ENCODE measurements around the gene ANK3.

Gene ANK3

GRCh38 chr10:60353519-60354258, 36.0 kb downstream of the ANK3 start:
- POLR2A ChIA-PET: no interaction called here
- no peak for DNase-seq (ENCODE audit: low read depth, low spot score)
- no peak for TF ChIP-seq CTCF (IDR thresholded peaks at IDR 0.05; ENCODE audit: insufficient read depth, low read length, missing control alignments)
- CTCF ChIA-PET: no interaction called here
- no peak overlapping the region for H3K4me3 ChIP-seq (ENCODE audit: low read depth, low read length)

GRCh38 chr10:60352105-60352504, 37.6 kb downstream of the ANK3 start:
- ChIA-PET POLR2A (no interaction called here), CTCF (no interaction called here)
- no peak overlapping the region for H3K4me3 ChIP-seq (ENCODE audit: low read depth, low read length)
- no peak for DNase-seq (ENCODE audit: low read depth, low spot score)
- no peak for TF ChIP-seq CTCF (IDR thresholded peaks at IDR 0.05; ENCODE audit: insufficient read depth, low read length, missing control alignments)

- no peak overlapping the region for H3K4me3 ChIP-seq (ENCODE audit: low read depth, low read length)
- ChIA-PET CTCF (no interaction called here), POLR2A (no interaction called here)
- TF ChIP-seq CTCF (IDR thresholded peaks at IDR 0.05; ENCODE audit: insufficient read depth, low read length, missing control alignments): no peak
- DNase-seq (ENCODE audit: low read depth, low spot score): no peak
These were observed 38.4 kb downstream of the ANK3 start for GRCh38 chr10:60351191-60351853.

GRCh38 chr10:60350400-60350799, 39.3 kb downstream of the ANK3 start:
- POLR2A ChIA-PET: no interaction called here
- H3K4me3 ChIP-seq (ENCODE audit: low read depth, low read length): no peak overlapping the region
- no peak for TF ChIP-seq CTCF (IDR thresholded peaks at IDR 0.05; ENCODE audit: insufficient read depth, low read length, missing control alignments)
- DNase-seq (ENCODE audit: low read depth, low spot score): no peak
- CTCF ChIA-PET: interaction anchor here (1.7 to 2.1 kb wide), 2 partner anchors 15 to 84 kb away, joined by 4 to 6 read pairs; no protein-coding TSS in a partner anchor

- no peak for TF ChIP-seq CTCF (IDR thresholded peaks at IDR 0.05; ENCODE audit: insufficient read depth, low read length, missing control alignments)
- ChIA-PET POLR2A (no interaction called here), CTCF (interaction anchor here (1.7 to 2.1 kb wide), 2 partner anchors 14 to 85 kb away, joined by 4 to 6 read pairs; no protein-coding TSS in a partner anchor)
- no peak for DNase-seq (ENCODE audit: low read depth, low spot score)
- H3K4me3 ChIP-seq (ENCODE audit: low read depth, low read length): no peak overlapping the region
These were observed 40.2 kb downstream of the ANK3 start for GRCh38 chr10:60349426-60349825.

GRCh38 chr10:60348982-60349381, 40.7 kb downstream of the ANK3 start:
- ChIA-PET POLR2A (no interaction called here), CTCF (interaction anchor here (1.7 to 2.1 kb wide), 2 partner anchors 13 to 85 kb away, joined by 4 to 6 read pairs; no protein-coding TSS in a partner anchor)
- peak; percentile 28 for DNase-seq (ENCODE audit: low read depth, low spot score)
- H3K4me3 ChIP-seq (ENCODE audit: low read depth, low read length): no peak overlapping the region
- no peak for TF ChIP-seq CTCF (IDR thresholded peaks at IDR 0.05; ENCODE audit: insufficient read depth, low read length, missing control alignments)

All from AG04449 (cell line).